ENCODE data around the gene DNALI1. TPM values are rescaled to one million over a fixed set of nuclear protein-coding genes. Genes with fewer than 3 reads are reported as not detected.
"Not testable (repeated sequence)": the region's sequence is repeated elsewhere in the genome, so short reads cannot be mapped to it uniquely, and the experiment has no call there.

The DNALI1 gene
- total RNA-seq, 1 experiment from 2014 or later: 0.36 TPM

DNA sequence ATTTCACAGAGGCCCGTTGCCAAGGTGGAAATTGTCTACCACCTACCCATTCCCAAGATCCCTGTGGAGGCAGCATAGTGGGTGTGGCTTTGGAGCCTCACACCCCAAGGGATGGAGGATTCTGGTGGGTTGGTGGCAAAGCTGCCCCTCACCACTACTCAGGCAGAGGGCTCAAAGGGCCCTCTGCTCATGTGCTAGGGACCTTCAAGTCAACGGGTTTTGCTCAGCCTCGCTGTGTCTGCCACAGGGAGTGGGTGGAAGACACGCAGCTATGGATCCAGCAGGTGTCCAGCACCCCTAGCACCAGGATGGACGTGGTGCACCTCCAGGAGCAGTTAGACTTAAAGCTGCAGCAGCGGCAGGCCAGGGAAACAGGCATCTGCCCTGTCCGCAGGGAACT lies 2.3 kb downstream of the DNALI1 start:
- H3K4me3 ChIP-seq (ENCODE audit: low read depth in 2 of 2, low read length in 2 of 2): no peak overlapping the region
- no peaks in the 10 kb centered on the region for H3K4me1 ChIP-seq (ENCODE audit: control insufficient read depth, insufficient read depth, low read length)
- H3K27me3 ChIP-seq (ENCODE audit: control insufficient read depth, insufficient read depth, low read length): no peaks in the 10 kb centered on the region
- CTCF ChIA-PET: interaction anchor here (0.5 kb wide), 1 partner anchor 58 kb away, joined by 5 read pairs; no protein-coding TSS in a partner anchor
- ATAC-seq (no peak), DNase-seq (ENCODE audit: low read depth, low spot score) (no peak)
- H3K27ac ChIP-seq (ENCODE audit: low read length): no peak overlapping the region
- no TSS peak for BruUV-seq (replicated peaks)
- peaks cover 6% of the 10 kb centered on the region; the same call in 1 of the 2 replicates for H3K9me3 ChIP-seq (ENCODE audit: control insufficient read depth, insufficient read depth, low read depth, low read length)
- in situ Hi-C loops (cut with HindIII; ENCODE audit: low pct_unique_long_range_greater_than_20kb, low sequenced_read_pairs): no loop called here
- TF ChIP-seq POLR2AphosphoS5 (IDR thresholded peaks at IDR 0.05; ENCODE audit: low read depth, low read length) (no peak), CTCF (IDR thresholded peaks at IDR 0.05) (no peak), TCF7L2 (IDR thresholded peaks at IDR 0.05; ENCODE audit: low read depth, low read length) (no peak), SIN3A (IDR thresholded peaks at IDR 0.05; ENCODE audit: borderline replicate concordance, insufficient read depth, low read depth, low read length) (no peak)
- TF ChIP-seq, protein P1, sequence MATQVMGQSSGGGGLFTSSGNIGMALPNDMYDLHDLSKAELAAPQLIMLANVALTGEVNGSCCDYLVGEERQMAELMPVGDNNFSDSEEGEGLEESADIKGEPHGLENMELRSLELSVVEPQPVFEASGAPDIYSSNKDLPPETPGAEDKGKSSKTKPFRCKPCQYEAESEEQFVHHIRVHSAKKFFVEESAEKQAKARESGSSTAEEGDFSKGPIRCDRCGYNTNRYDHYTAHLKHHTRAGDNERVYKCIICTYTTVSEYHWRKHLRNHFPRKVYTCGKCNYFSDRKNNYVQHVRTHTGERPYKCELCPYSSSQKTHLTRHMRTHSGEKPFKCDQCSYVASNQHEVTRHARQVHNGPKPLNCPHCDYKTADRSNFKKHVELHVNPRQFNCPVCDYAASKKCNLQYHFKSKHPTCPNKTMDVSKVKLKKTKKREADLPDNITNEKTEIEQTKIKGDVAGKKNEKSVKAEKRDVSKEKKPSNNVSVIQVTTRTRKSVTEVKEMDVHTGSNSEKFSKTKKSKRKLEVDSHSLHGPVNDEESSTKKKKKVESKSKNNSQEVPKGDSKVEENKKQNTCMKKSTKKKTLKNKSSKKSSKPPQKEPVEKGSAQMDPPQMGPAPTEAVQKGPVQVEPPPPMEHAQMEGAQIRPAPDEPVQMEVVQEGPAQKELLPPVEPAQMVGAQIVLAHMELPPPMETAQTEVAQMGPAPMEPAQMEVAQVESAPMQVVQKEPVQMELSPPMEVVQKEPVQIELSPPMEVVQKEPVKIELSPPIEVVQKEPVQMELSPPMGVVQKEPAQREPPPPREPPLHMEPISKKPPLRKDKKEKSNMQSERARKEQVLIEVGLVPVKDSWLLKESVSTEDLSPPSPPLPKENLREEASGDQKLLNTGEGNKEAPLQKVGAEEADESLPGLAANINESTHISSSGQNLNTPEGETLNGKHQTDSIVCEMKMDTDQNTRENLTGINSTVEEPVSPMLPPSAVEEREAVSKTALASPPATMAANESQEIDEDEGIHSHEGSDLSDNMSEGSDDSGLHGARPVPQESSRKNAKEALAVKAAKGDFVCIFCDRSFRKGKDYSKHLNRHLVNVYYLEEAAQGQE (IDR thresholded peaks at IDR 0.05; ENCODE audit: insufficient read depth in 1 of 2, low read depth in 2 of 2, low read length in 1 of 2): no peak
- intact Hi-C loops (cut with micrococcal nuclease; ENCODE audit: unreplicated experiment): no loop called here
- no peaks in the 10 kb centered on the region for H3K36me3 ChIP-seq (ENCODE audit: control insufficient read depth, insufficient read depth, low read length)
- POLR2A ChIA-PET: no interaction called here

- H3K27ac ChIP-seq (ENCODE audit: low read length); ATAC-seq; intact Hi-C loops (cut with micrococcal nuclease; ENCODE audit: unreplicated experiment); H3K4me1 ChIP-seq (ENCODE audit: control insufficient read depth, insufficient read depth, low read length); in situ Hi-C loops (cut with HindIII; ENCODE audit: low pct_unique_long_range_greater_than_20kb, low sequenced_read_pairs); H3K36me3 ChIP-seq (ENCODE audit: control insufficient read depth, insufficient read depth, low read length); H3K4me3 ChIP-seq (ENCODE audit: low read depth in 2 of 2, low read length in 2 of 2); DNase-seq (ENCODE audit: low read depth, low spot score); CTCF ChIA-PET; H3K27me3 ChIP-seq (ENCODE audit: control insufficient read depth, insufficient read depth, low read length); POLR2A ChIA-PET; H3K9me3 ChIP-seq (ENCODE audit: control insufficient read depth, insufficient read depth, low read depth, low read length); BruUV-seq (replicated peaks): not testable (repeated sequence)
Observed at GRCh38 chr1:37559957-37560379, 3.2 kb downstream of the DNALI1 start.

- POLR2A ChIA-PET: no interaction called here
- intact Hi-C loops (cut with micrococcal nuclease; ENCODE audit: unreplicated experiment): no loop called here
Observed at GRCh38 chr1:37560401-37561132, 3.8 kb downstream of the DNALI1 start.

More at GRCh38 chr1:37560401-37561132, 3.8 kb downstream of the DNALI1 start:
- ATAC-seq: no peak
- CTCF ChIA-PET: no interaction called here
- no peaks in the 10 kb centered on the region for H3K27me3 ChIP-seq (ENCODE audit: control insufficient read depth, insufficient read depth, low read length)
- no TSS peak for BruUV-seq (replicated peaks)
- DNase-seq (ENCODE audit: low read depth, low spot score): no peak
- no peak for TF ChIP-seq TCF7L2 (IDR thresholded peaks at IDR 0.05; ENCODE audit: low read depth, low read length)
- no peak overlapping the region for H3K27ac ChIP-seq (ENCODE audit: low read length)
- H3K36me3 ChIP-seq (ENCODE audit: control insufficient read depth, insufficient read depth, low read length): 0 out of 2 replicates have a peak, but pooled peaks cover under 1% of the 10 kb centered on the region
- H3K4me3 ChIP-seq (ENCODE audit: low read depth in 2 of 2, low read length in 2 of 2): no peak overlapping the region
- H3K4me1 ChIP-seq (ENCODE audit: control insufficient read depth, insufficient read depth, low read length): no peaks in the 10 kb centered on the region
- in situ Hi-C loops (cut with HindIII; ENCODE audit: low pct_unique_long_range_greater_than_20kb, low sequenced_read_pairs): no loop called here
- H3K9me3 ChIP-seq (ENCODE audit: control insufficient read depth, insufficient read depth, low read depth, low read length): no peaks in the 10 kb centered on the region

All from Panc1 (cell line).